ENCODE results near the gene CREB3L2.

- no peak for TF ChIP-seq L3MBTL2 (conservative IDR thresholded peaks at IDR 0.05)
- TF ChIP-seq FOXK2 (IDR thresholded peaks at IDR 0.05) = no peak
- no peak for TF ChIP-seq HDGF (IDR thresholded peaks at IDR 0.05; ENCODE audit: borderline replicate concordance)
- no peak for TF ChIP-seq TARDBP (IDR thresholded peaks at IDR 0.05)
- no peak for TF ChIP-seq FOXA1 (IDR thresholded peaks at IDR 0.05)
- TF ChIP-seq ELF4 (IDR thresholded peaks at IDR 0.05) = no peak
- TF ChIP-seq NFRKB (IDR thresholded peaks at IDR 0.05) = no peak
- no peak for TF ChIP-seq FOXM1 (IDR thresholded peaks at IDR 0.05; ENCODE audit: borderline replicate concordance)
- no peak for TF ChIP-seq BHLHE40 (IDR thresholded peaks at IDR 0.05; ENCODE audit: borderline replicate concordance)
- TF ChIP-seq SP1 (IDR thresholded peaks at IDR 0.05) = no peak
- TF ChIP-seq PKNOX1 (IDR thresholded peaks at IDR 0.05) = no peak
- TF ChIP-seq ARNT (IDR thresholded peaks at IDR 0.05) = no peak
- no peak for TF ChIP-seq SUZ12 (IDR thresholded peaks at IDR 0.05)
- TF ChIP-seq ZNF384 (IDR thresholded peaks at IDR 0.05) = no peak
Observed at GRCh38 chr7:137994216-137994615, 7.7 kb downstream of the CREB3L2 start.

Data from HEK293T (cell line).